Adrenal gland (tissue), 5 donors: ENCODE measurements around the gene BRMS1.

Experiments
- POLR2A ChIP-seq, 2 donors: fragments of 450-650 bp; IDR thresholded peaks; one replicate each; pipeline ENCODE4 v1.6.1; 2017; ENCODE audit warnings: antibody characterized with exemption in 2 of 2, mild to moderate bottlenecking in 2 of 2, moderate library complexity in 1 of 2
- TF ChIP-seq, protein P1 (sequence below), 6 experiments: fragments of 450-650 bp in 4 of 6; fragments of 200-600 bp in 2 of 6; sonication (generic) in 1 of 6; IDR thresholded peaks; 1 replicate in 5 of 6; 2 replicates in 1 of 6; pipeline versions ENCODE4 v1.5.1 to v1.8.0; 2016 to 2021; ENCODE audit warnings: antibody characterized with exemption in 6 of 6, mild to moderate bottlenecking in 2 of 6, moderate library complexity in 1 of 6
- donor health status: DM: no; HTN: no; CAD: no.

DNA sequence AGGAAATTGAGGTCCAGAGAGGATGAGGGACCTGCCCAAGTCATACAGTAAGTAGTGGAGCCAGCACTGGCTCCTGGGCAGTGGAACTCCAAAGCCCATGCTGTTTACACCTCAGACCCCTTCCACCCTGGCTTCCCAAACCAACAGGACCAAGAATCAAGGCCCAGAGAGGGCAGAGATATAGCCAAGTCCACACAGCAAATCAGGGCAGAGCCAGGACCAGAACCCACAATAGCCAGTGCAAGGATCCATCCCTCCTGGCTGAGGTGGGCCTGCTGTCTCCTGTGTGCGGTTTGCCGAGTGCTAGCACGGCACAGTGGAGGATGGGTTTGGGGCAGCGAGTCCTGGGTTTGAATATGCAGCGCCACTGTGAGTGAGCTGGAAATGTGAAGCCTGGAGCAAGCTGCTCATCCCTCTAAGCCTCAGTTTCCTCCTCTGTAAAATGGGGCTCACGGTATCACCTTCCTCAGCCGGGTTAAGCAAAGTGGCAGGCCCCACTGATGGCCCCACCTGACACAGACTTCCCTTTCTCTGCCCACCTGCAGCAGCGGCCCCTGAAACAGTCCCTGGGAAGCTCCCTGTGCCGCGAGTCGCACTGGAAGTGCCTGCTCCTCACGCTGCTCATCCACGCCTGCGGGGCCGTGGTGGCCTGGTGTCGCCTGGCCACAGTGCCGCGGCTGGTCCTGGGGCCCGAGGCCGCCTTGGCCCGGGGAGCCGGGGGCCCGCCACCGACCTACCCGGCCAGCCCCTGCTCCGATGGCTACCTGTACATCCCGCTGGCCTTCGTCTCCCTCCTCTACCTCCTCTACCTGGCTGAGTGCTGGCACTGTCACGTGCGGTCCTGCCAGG, 50.9 kb downstream of the BRMS1 start:
- TF ChIP-seq POLR2A (IDR thresholded peaks at IDR 0.05) = no peak
- TF ChIP-seq, protein P1, sequence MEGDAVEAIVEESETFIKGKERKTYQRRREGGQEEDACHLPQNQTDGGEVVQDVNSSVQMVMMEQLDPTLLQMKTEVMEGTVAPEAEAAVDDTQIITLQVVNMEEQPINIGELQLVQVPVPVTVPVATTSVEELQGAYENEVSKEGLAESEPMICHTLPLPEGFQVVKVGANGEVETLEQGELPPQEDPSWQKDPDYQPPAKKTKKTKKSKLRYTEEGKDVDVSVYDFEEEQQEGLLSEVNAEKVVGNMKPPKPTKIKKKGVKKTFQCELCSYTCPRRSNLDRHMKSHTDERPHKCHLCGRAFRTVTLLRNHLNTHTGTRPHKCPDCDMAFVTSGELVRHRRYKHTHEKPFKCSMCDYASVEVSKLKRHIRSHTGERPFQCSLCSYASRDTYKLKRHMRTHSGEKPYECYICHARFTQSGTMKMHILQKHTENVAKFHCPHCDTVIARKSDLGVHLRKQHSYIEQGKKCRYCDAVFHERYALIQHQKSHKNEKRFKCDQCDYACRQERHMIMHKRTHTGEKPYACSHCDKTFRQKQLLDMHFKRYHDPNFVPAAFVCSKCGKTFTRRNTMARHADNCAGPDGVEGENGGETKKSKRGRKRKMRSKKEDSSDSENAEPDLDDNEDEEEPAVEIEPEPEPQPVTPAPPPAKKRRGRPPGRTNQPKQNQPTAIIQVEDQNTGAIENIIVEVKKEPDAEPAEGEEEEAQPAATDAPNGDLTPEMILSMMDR (IDR thresholded peaks at IDR 0.05) = no peak
